Peyer's patch (tissue), 4 donors: ENCODE data around the gene PCBP3.

Experiments
- CTCF ChIP-seq, 6 experiments: fragments of 450-650 bp in 4 of 6; fragments of 200-600 bp in 2 of 6; sonication (generic) in 1 of 6; IDR thresholded peaks; one replicate each; pipeline ENCODE4 v1.5.1; 2017 to 2019; ENCODE audit warnings: antibody characterized with exemption in 6 of 6, mild to moderate bottlenecking in 3 of 6, moderate library complexity in 1 of 6
- POLR2A ChIP-seq, 2 donors: fragments of 450-650 bp; IDR thresholded peaks; one replicate each; pipeline ENCODE4 v1.5.1; 2017; ENCODE audit warnings: antibody characterized with exemption in 2 of 2, mild to moderate bottlenecking in 2 of 2, moderate library complexity in 2 of 2

DNA sequence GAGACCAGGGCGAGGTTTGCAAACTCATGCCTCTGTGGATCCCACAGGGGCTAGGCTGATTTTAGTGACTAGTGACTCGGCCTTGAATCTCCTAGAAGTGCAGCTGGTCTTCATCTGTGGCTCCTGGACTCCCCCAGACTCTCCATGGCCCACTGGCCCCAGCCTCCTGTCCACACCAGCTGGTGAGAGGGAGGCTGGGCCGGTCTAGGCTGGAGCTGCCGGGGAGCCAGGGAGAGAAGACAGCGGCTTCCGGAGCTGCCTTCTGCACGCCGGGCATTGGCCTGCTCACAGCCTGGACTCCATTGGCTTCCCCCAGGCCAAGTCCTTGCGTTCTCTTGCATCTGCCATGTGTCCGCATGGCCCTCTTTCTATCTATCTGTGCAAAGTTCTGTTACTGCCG, 285.9 kb downstream of the PCBP3 start:
- no peak for TF ChIP-seq CTCF (IDR thresholded peaks at IDR 0.05)
- no peak for TF ChIP-seq POLR2A (IDR thresholded peaks at IDR 0.05)
